Sigmoid colon (tissue), 4 donors: Measurements from ENCODE around the gene TSPAN18.

Experiments used
- CTCF ChIP-seq, 4 experiments: fragments of 450-650 bp in 3 of 4; fragments of 200-600 bp in 1 of 4; IDR thresholded peaks; one replicate each; pipeline ENCODE4 v1.5.1; 2016 to 2019; ENCODE audit warnings: antibody characterized with exemption in 4 of 4, mild to moderate bottlenecking in 3 of 4, moderate library complexity in 2 of 4
- EP300 ChIP-seq, 4 donors: sonication (generic); formaldehyde crosslinking; IDR thresholded peaks; one replicate each; pipeline ENCODE4 v1.6.1; 2017; ENCODE audit warnings: antibody characterized with exemption in 4 of 4
- POLR2A ChIP-seq, 2 donors: fragments of 450-650 bp; IDR thresholded peaks; one replicate each; pipeline ENCODE4 v1.6.1; 2016; ENCODE audit warnings: antibody characterized with exemption in 2 of 2, mild to moderate bottlenecking in 2 of 2, moderate library complexity in 2 of 2
- POLR2AphosphoS5 ChIP-seq, 4 donors: sonication (generic); formaldehyde crosslinking; IDR thresholded peaks; one replicate each; pipeline ENCODE4 v1.6.1; 2017; ENCODE audit warnings: antibody characterized with exemption in 4 of 4

GRCh38 chr11:44892843-44893242 is 166.1 kb downstream of the TSPAN18 start:
- no peak for TF ChIP-seq CTCF (IDR thresholded peaks at IDR 0.05)
- TF ChIP-seq POLR2AphosphoS5 (IDR thresholded peaks at IDR 0.05): no peak
- no peak for TF ChIP-seq POLR2A (IDR thresholded peaks at IDR 0.05)
- no peak for TF ChIP-seq EP300 (IDR thresholded peaks at IDR 0.05)
